ENCODE results near the gene TMEM236.
A peak's percentile ranks its signal among the peaks of the same experiment; 100 is the strongest.

The TMEM236 gene

DNA sequence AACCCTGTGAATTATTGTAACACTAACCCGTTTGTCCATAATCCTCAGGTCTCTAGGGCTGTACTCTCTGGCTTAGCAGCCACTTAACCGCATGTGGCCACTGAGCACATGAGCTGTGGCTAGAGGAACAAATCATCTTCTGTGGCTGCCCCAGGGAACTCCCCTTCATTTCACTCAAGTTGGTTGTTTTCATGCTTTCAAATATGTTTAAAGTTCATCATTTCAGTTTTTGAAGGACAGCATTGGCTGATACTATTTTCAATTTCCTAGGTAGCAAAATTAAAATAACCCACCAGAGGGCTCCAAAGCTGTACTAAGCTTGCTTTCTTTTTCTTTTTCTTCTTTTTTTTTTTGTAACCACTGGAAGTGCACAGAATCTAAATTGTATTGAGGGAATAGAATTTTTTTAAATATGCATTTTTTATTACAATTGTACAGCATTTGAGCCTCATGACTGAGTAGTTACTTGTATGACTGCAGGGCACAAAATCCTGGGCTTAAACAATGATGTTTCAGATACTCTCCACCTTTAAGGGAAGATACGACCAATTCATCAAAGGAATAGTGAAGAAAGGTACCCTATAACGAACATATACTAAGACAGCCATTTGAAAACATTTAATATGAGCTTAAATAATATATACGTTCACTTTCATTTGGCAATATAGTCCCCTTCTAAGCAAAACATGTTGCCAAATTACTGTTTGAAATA lies 95.7 kb downstream of the TMEM236 start:
- peak; percentile 15 for ATAC-seq
- no peak for DNase-seq
- Mint-ChIP-seq H3K4me1 (peaks cover 2% of the 10 kb centered on the region), H3K36me3 (ENCODE audit: low read depth) (no peaks in the 10 kb centered on the region), H3K4me3 (no peak overlapping the region), H3K27me3 (no peaks in the 10 kb centered on the region), H3K27ac (no peak overlapping the region), H3K9me3 (no peaks in the 10 kb centered on the region)

- DNase-seq (no peak), ATAC-seq (no peak)
- Mint-ChIP-seq H3K9me3 (no peaks in the 10 kb centered on the region), H3K36me3 (ENCODE audit: low read depth) (no peaks in the 10 kb centered on the region), H3K4me1 (peaks cover 2% of the 10 kb centered on the region), H3K27ac (no peak overlapping the region), H3K4me3 (no peak overlapping the region), H3K27me3 (no peaks in the 10 kb centered on the region)
Observed at GRCh38 chr10:17848646-17849045, 96.6 kb downstream of the TMEM236 start.

Measured in activated naive CD8-positive, alpha-beta T cell treated with anti-CD3 and anti-CD28 coated beads, Interleukin-2, amount 50 U/mL, for 24 hours (primary cell).